ENCODE data around the gene SHISA7.

Gene SHISA7

DNA sequence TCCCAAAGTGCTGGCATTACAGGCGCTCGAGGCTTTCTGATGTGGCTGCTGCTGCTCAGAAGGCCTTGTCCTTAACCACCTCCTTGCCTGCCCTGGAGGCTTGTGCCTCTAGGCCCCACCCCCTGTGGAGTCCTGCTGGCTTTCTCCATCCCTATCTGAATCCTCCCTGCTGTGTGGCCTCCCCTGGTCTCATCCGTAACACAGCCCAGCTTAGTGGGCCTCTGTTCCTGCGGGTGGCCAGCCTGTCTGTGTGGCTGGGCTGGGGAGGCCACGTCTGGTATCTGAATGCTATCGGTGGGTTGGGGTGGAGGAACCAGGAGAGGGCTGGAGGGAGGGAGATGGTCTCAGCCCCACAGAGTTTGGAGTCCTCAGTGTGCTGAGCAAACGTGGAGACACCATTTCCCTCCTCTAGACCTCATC, 52.6 kb downstream of the SHISA7 start:
- H3K4me1 ChIP-seq (ENCODE audit: control insufficient read depth, insufficient read depth, low read length): peaks cover 25% of the 10 kb centered on the region
- TF ChIP-seq ZBTB8A (tag by site-specific recombination; IDR thresholded peaks at IDR 0.05) (0 out of 2 replicates have a peak, but pooled peaks have one; percentile 24), ZIC2 (tag by site-specific recombination; IDR thresholded peaks at IDR 0.05) (peak; percentile 99), ZNF600 (tag by site-specific recombination; IDR thresholded peaks at IDR 0.05) (peak; percentile 88), ZBTB17 (tag by site-specific recombination; IDR thresholded peaks at IDR 0.05) (peak; percentile 60; the same call in 1 of the 2 replicates), ZNF354C (tag by site-specific recombination; IDR thresholded peaks at IDR 0.05; ENCODE audit: borderline replicate concordance, low read depth) (no peak), ZNF423 (tag by site-specific recombination; IDR thresholded peaks at IDR 0.05) (peak; percentile 69), ZNF366 (tag by site-specific recombination; conservative IDR thresholded peaks at IDR 0.05) (no peak), GLIS1 (tag by site-specific recombination; IDR thresholded peaks at IDR 0.05) (peak; percentile 99), GLIS2 (tag by site-specific recombination; IDR thresholded peaks at IDR 0.05) (peak; percentile 64), ZNF768 (tag by site-specific recombination; IDR thresholded peaks at IDR 0.05) (peak; percentile 44; the same call in 1 of the 2 replicates), ZNF449 (tag by site-specific recombination; IDR thresholded peaks at IDR 0.05) (peak; percentile 97), ZNF404 (tag by site-specific recombination; IDR thresholded peaks at IDR 0.05) (no peak)
- TF ChIP-seq, protein P1, sequence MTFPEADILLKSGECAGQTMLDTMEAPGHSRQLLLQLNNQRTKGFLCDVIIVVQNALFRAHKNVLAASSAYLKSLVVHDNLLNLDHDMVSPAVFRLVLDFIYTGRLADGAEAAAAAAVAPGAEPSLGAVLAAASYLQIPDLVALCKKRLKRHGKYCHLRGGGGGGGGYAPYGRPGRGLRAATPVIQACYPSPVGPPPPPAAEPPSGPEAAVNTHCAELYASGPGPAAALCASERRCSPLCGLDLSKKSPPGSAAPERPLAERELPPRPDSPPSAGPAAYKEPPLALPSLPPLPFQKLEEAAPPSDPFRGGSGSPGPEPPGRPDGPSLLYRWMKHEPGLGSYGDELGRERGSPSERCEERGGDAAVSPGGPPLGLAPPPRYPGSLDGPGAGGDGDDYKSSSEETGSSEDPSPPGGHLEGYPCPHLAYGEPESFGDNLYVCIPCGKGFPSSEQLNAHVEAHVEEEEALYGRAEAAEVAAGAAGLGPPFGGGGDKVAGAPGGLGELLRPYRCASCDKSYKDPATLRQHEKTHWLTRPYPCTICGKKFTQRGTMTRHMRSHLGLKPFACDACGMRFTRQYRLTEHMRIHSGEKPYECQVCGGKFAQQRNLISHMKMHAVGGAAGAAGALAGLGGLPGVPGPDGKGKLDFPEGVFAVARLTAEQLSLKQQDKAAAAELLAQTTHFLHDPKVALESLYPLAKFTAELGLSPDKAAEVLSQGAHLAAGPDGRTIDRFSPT (tag by site-specific recombination; IDR thresholded peaks at IDR 0.05): peak; percentile 51
- POLR2A ChIA-PET: interaction anchor here (0.7 to 7.3 kb wide), 9 partner anchors 9 to 131 kb away, joined by 3 to 78 read pairs (median 8); partner anchors contain the start of genes KMT5C and UBE2S
- CTCF ChIA-PET: interaction anchor here (0.6 to 4.4 kb wide), 5 partner anchors 27 to 249 kb away, joined by 3 to 20 read pairs (median 4); no protein-coding TSS in a partner anchor
- no peak overlapping the region for H3K4me3 ChIP-seq (ENCODE audit: low read depth, low read length)
- H3K9me3 ChIP-seq (ENCODE audit: control insufficient read depth, insufficient read depth, low read depth, low read length): no peaks in the 10 kb centered on the region
- 0 out of 2 replicates have a peak overlapping the region, but pooled peaks have one; percentile 19 for H3K27ac ChIP-seq (ENCODE audit: extremely low read depth, low read depth, low read length)
- H3K36me3 ChIP-seq (ENCODE audit: control insufficient read depth in 2 of 2, insufficient read depth in 1 of 2, low read length in 2 of 2): peaks cover 8 to 59% of the 10 kb centered on the region in 2 experiments

DNA sequence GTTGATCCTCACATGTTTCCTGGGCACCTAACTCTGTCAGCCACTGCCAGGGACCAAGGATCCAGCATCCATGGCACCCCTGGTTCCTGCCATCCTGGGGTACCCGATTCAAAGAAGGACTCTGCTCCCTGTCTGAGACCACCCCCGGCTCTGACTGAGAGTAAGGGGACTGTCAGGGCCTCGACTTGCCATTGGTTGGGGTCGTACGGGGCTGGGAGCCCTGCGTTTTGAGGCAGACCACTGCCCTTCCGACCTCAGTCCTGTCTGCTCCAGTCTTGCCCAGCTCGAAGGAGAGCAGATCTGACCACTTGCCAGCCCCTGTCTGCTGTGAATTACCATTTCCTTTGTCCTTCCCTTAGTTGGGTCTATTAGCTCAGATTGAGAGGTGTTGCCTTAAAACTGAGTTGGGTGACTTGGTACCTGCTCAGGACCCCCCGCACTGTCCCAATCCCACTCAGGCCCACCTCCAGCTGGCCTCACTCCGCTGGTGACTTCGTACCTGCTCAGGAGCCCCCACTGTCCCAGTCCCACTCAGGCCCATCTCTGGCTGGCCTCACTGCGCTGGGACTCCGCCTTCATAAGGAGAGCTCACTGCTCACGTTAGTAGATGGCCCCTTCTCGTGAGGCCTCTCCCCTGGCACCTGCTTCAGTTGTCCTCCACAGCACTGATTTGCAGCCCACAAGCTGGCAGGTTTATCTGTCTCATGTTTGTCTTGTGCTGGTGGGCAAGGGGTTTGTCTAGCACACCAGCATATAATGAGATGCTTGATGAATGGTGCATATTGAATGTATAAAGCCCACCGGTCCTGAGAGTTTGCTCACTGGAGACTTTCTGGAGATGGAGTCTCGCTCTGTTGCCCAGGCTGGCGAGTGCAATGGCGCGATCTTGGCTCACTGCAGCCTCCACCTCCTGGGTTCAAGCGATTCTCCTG, 53.4 kb downstream of the SHISA7 start:
- CTCF ChIA-PET: interaction anchor here (1.0 to 4.4 kb wide), 6 partner anchors 51 to 248 kb away, joined by 3 to 20 read pairs (median 4); no protein-coding TSS in a partner anchor
- POLR2A ChIA-PET: interaction anchor here (0.7 to 7.3 kb wide), 11 partner anchors 10 to 130 kb away, joined by 3 to 78 read pairs (median 7); partner anchors contain the start of genes KMT5C, UBE2S and ZNF628

More for the DNA sequence above, 53.4 kb downstream of the SHISA7 start:
- TF ChIP-seq ZNF184 (tag by site-specific recombination; IDR thresholded peaks at IDR 0.05) (no peak), ZNF585B (tag by site-specific recombination; IDR thresholded peaks at IDR 0.05) (no peak), ZNF548 (tag by site-specific recombination; IDR thresholded peaks at IDR 0.05) (no peak)
- H3K4me1 ChIP-seq (ENCODE audit: control insufficient read depth, insufficient read depth, low read length): peaks cover 29% of the 10 kb centered on the region
- H3K9me3 ChIP-seq (ENCODE audit: control insufficient read depth, insufficient read depth, low read depth, low read length): no peaks in the 10 kb centered on the region
- no peak overlapping the region for H3K4me3 ChIP-seq (ENCODE audit: low read depth, low read length)
- peaks cover 8 to 59% of the 10 kb centered on the region in 2 experiments for H3K36me3 ChIP-seq (ENCODE audit: control insufficient read depth in 2 of 2, insufficient read depth in 1 of 2, low read length in 2 of 2)
- H3K27ac ChIP-seq (ENCODE audit: extremely low read depth, low read depth, low read length): peak overlapping the region; percentile 34; the same call in 1 of the 2 replicates
